Measurements from ENCODE around the gene EYA2.
"Not testable (repeated sequence)": the region's sequence is repeated elsewhere in the genome, so short reads cannot be mapped to it uniquely, and the experiment has no call there.

EYA2 gene

DNA sequence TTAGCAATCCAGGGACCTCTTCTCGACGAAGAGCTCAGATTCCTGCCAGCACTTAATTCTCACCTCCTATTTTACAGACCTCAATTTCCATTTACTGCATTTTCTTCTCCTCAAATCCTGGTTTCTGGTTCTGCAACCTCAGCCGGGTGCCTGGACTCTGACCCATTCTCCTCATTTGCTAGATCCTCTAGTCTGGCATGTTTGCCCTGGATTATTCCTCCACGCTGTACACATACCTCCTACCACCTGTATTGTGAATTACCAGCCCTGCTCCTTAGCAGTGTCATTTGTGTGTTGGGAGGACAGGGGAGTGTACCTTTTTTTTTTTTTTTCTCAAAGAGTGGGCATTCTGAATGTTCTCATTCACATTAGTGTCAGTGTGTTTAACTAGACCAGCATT, 257.4 kb downstream of the EYA2 start:
- no peak for DNase-seq

DNA sequence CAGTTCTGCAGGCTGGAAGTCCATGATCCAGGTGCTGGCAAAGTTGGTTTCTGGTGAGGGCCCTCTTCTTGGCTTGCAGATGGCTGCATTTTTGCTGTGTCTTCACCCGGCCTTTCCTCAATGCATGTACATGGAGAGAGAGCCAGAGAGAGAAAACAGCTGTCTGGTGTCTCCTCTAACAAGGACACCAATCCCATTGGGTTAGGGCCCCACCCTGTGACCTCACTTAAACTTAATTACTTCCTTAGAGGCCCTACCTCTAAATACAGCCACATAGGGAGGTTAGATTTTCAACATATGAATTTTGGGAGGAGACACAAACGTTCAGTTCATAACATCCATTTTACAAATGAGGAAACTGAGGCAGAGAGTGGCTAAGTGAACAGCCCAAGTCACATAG, 259.4 kb downstream of the EYA2 start:
- DNase-seq: no peak

- no peak for DNase-seq
These were observed 261.9 kb downstream of the EYA2 start for GRCh38 chr20:47156301-47157137.

- no peak for DNase-seq
These were observed 264.5 kb downstream of the EYA2 start for GRCh38 chr20:47159166-47159565.

- no peak for DNase-seq
These were observed 265.6 kb downstream of the EYA2 start for GRCh38 chr20:47160240-47160639.

GRCh38 chr20:47160992-47161391, 266.3 kb downstream of the EYA2 start:
- DNase-seq: no peak

DNA sequence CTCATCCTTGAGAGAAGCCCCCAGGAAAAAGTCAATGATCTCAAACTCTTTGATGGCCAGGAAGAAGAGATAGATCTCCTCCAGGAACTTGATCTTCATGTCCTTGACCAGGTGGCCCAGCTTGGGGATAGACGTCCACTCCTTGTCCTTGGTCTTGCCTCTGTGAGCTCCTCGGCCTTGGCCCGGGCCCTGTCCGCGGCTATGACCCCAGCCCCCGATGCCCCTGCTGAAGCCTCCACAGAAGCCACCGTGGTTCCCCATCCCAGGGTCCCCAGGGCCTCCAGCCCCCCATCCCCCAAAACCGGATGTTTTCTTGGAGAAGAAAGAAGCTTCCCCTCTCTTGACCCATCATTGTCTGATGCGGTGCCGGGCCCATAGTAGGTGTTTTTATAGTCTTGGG, 266.8 kb downstream of the EYA2 start:
- DNase-seq: no peak

- no peak for DNase-seq
These were observed 269.5 kb downstream of the EYA2 start for GRCh38 chr20:47164140-47164539.

GRCh38 chr20:47165376-47165865, 270.8 kb downstream of the EYA2 start:
- DNase-seq: no peak

GRCh38 chr20:47167846-47168245, 273.2 kb downstream of the EYA2 start:
- no peak for DNase-seq

- no peak for DNase-seq
These were observed 277.9 kb downstream of the EYA2 start for GRCh38 chr20:47172579-47172978.

DNA sequence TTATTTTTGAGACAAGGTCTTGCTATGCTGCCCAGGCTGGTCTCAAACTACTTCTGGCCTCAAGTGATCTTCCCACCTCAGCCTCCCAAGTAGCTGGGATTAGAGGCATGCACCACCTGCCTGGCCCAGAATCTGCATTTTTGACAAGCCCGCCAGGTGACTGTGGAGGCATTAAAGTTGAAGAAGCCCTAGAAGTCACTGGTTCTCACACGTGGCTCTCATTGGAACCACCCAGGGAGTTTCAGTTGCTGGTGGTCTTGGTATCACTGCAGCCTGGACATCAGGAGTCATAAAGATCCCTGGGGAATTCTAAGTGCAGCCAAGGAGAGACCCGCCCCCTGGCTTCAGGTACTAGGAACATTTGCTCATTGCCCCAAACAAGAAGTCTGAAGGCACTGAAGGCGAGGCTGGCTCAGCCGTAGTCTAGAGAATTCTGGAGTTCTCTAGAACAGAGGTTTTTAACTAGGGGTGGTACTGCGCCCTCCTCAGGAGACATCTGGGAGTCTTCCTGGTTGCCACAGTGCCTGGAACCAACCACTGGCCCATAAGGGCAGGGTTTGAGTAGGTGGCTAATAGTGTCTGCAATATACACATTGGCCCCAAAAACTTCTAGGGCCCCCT, 279.1 kb downstream of the EYA2 start:
- peak in 1 of 2 experiments; percentile 17 for DNase-seq

DNA sequence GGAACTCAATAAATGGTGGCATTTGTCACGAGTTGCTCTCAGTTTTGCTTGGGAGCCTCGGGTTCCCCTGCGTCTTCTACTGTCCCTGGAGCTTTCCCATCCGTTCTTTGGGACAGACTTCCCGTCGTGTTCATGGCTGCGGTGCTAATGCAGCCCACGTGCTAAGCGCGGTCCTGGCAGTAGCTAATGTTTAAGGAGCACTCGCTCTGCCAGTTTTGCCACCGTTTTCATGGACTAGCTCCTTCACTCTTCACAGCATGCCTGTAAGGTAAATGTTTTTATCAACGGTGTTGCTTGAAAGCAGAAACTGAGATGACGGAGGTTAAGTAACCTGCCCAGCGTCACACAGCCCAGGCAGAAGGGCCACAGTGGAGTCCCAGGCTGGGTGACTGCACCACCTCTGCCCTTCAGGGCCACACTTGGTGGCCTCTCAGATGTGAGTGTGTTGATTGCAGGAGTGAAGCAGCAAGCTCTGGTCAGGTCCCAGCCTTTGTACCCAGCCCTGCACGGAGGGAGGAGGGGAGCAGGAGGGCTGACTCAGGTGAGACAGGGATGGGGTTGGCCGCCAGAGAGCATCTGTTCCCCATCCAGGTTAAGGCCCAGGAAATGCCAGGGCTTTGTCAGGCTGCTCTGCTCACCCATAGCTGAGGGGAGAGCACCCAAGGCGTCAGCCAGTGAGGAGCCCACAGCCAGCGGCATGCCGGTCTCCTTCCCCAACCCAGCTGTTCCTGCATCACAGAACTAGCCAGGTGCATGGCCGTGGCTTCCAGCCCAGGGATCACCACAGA, 280.0 kb downstream of the EYA2 start:
- DNase-seq: no peak

DNA sequence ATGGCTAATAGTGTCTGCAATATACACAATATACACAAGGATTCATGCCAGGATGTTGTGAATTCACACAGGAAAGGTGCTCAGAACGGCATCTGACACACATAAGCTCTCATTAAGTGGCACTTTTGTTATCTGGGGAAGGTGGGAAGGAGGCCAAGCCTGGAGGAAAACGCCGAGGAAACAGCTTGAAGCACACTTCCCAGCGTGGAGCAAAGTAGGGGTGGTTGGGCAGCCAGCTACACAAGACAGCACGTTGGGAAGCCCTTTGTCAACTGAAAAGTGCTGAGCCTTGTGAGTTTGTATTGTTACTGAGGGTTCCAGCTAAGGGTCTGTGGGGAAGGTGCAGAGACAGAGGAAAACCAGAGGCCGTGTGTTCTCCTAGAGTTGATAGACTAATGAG, 280.9 kb downstream of the EYA2 start:
- no peak for DNase-seq

GRCh38 chr20:47176217-47176616, 281.6 kb downstream of the EYA2 start:
- DNase-seq: not testable (repeated sequence)

DNA sequence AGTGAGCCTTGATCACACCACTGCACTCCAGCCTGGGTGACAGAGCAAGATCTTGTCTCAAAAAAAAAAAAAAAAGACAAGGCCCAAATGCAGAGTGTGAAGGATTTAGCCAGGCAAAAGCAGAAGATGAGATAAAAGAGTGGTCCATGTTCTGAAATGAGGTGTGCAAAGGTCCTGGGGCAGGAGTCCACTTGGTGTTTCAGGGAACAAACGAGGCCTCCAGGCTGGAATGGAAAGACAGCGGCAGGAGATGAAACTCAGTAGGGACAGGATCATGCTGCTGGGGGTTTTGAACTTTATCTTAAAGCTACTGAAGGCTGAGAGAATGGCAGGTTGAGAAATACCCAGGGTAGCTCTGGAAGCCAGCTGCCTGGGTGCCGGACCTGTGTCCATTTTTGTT, 283.6 kb downstream of the EYA2 start:
- DNase-seq: no peak

GRCh38 chr20:47178851-47179250, 284.2 kb downstream of the EYA2 start:
- DNase-seq: no peak

- no peak for DNase-seq
These were observed 284.6 kb downstream of the EYA2 start for GRCh38 chr20:47179267-47179666.

- peak; percentile 7 to 64 for DNase-seq
These were observed 286.6 kb downstream of the EYA2 start for GRCh38 chr20:47181056-47181862.

GRCh38 chr20:47183367-47183766, 288.7 kb downstream of the EYA2 start:
- no peak for DNase-seq

DNA sequence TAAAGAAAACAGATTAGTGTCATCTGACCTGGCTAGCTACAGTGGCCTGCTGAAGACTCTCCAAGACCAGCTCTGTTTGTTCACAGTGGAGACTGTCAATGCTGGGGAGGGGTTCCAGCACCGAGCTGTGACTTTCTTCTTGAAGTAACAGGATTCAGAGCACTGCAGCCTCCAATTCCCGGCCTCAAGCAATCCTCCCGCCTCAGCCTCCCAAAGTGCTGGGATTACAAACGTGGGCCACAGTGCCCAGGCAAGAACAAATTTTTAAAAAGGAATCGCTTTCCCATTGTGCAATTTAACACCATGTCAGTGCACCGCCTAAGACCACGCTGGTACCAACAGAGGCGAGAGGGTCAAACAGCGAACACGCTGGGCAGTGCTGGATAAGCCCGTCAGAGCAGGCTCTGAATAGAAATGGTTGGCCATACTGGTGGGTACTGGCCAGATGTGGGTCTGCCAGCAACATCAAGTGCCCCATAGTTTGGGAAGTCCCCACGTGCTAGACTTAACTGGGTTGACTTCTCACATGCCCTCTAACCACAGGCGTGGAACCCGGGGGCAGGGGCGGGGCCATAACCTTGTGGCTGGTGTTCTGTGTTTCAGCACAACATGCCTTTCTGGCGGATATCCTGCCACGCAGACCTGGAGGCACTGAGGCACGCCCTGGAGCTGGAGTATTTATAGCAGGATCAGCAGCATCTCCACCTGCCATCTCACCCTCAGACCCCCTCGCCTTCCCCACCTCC, 293.0 kb downstream of the EYA2 start:
- no peak for DNase-seq

DNA sequence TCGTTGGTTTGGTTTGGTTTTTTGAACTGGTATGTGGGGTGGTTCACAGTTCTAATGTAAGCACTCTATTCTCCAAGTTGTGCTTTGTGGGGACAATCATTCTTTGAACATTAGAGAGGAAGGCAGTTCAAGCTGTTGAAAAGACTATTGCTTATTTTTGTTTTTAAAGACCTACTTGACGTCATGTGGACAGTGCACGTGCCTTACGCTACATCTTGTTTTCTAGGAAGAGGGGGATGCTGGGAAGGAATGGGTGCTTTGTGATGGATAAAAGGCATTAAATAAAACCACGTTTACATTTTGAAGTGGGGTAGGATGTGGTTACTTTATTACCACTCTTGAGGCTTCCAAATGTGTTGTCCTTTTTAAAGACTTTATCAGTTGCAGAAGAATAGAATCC, 293.9 kb downstream of the EYA2 start:
- DNase-seq: no peak

Measured in NCI-H526 (cell line).